Amygdala (tissue), 56 donors: Measurements from ENCODE around the gene COL9A1.

ENCODE experiments used
- DNase-seq, 56 donors: peaks; one replicate each; lab custom pipeline; 2025; lab: John Stamatoyannopoulos, UW

COL9A1 gene

GRCh38 chr6:70292193-70292592 lies 10.7 kb downstream of the COL9A1 start:
- no peak for DNase-seq

- peak in 2 of 56 donors; percentile 5 to 6 for DNase-seq
These were observed 13.6 kb downstream of the COL9A1 start for GRCh38 chr6:70289299-70289698.

GRCh38 chr6:70286905-70287304 lies 16.0 kb downstream of the COL9A1 start:
- DNase-seq: no peak

- DNase-seq: no peak
These were observed 17.7 kb downstream of the COL9A1 start for GRCh38 chr6:70285201-70285600.

GRCh38 chr6:70282919-70283461 lies 19.9 kb downstream of the COL9A1 start:
- peak in 2 of 56 donors; percentile 2 to 9 for DNase-seq

GRCh38 chr6:70282312-70282918 lies 20.5 kb downstream of the COL9A1 start:
- DNase-seq: peak in 5 of 56 donors; percentile 5 to 19 (median 7)

GRCh38 chr6:70281923-70282311 lies 21.0 kb downstream of the COL9A1 start:
- no peak for DNase-seq

GRCh38 chr6:70280400-70280853 lies 22.5 kb downstream of the COL9A1 start:
- peak in 2 of 56 donors; percentile 2 to 21 for DNase-seq

GRCh38 chr6:70277470-70277869 lies 25.4 kb downstream of the COL9A1 start:
- DNase-seq: no peak

- no peak for DNase-seq
These were observed 28.5 kb downstream of the COL9A1 start for GRCh38 chr6:70274338-70274737.

- no peak for DNase-seq
These were observed 30.8 kb downstream of the COL9A1 start for GRCh38 chr6:70272071-70272470.

GRCh38 chr6:70270287-70271005 lies 32.4 kb downstream of the COL9A1 start:
- no peak for DNase-seq

- DNase-seq: no peak
These were observed 36.7 kb downstream of the COL9A1 start for GRCh38 chr6:70266142-70266541.

- DNase-seq: no peak
These were observed 38.6 kb downstream of the COL9A1 start for GRCh38 chr6:70264306-70264705.

- no peak for DNase-seq
These were observed 44.4 kb downstream of the COL9A1 start for GRCh38 chr6:70258483-70258882.

- no peak for DNase-seq
These were observed 45.1 kb downstream of the COL9A1 start for GRCh38 chr6:70257768-70258273.

- no peak for DNase-seq
These were observed 48.1 kb downstream of the COL9A1 start for GRCh38 chr6:70254784-70255183.

- DNase-seq: no peak
These were observed 49.0 kb downstream of the COL9A1 start for GRCh38 chr6:70253923-70254322.

- no peak for DNase-seq
These were observed 50.3 kb downstream of the COL9A1 start for GRCh38 chr6:70252604-70253003.

GRCh38 chr6:70246118-70246517 lies 56.8 kb downstream of the COL9A1 start:
- DNase-seq: no peak

GRCh38 chr6:70241991-70242420 lies 60.9 kb downstream of the COL9A1 start:
- DNase-seq: peak in 2 of 56 donors; percentile 9 to 25

- DNase-seq: peak in 1 of 56 donors; percentile 8
These were observed 61.9 kb downstream of the COL9A1 start for GRCh38 chr6:70241031-70241430.
